Bronchial epithelial cell (primary cell): ENCODE results near the gene ATP2B2. TPM values are rescaled to one million over a fixed set of nuclear protein-coding genes. Genes with fewer than 3 reads are reported as not detected.

ENCODE experiments used
- DNase-seq: peaks from one replicate; pipeline ENCODE4 v3.0.0-alpha.2; 2010; ENCODE audit warnings: low read depth
- FAIRE-seq: peaks from 2 replicates; lab custom pipeline; 2011; peaks lifted over from hg19 to GRCh38; lab: Jason Lieb, UNC
- H3K27me3 ChIP-seq: 2 replicates; pipeline ENCODE4 v1.5.1; 2011; ENCODE audit warnings: low read length; ENCODE audit not compliant: control insufficient read depth, insufficient read depth
- H3K36me3 ChIP-seq: 2 replicates; pipeline ENCODE4 v1.5.1; 2011; ENCODE audit warnings: low read length; ENCODE audit not compliant: control insufficient read depth, insufficient read depth
- H3K4me3 ChIP-seq: 2 replicates; pipeline ENCODE4 v1.5.1; 2011; ENCODE audit warnings: mild to moderate bottlenecking, low read depth, low read length, control low read depth
- CTCF ChIP-seq: IDR thresholded peaks from 2 replicates; pipeline ENCODE4 v1.5.1; 2011; ENCODE audit warnings: mild to moderate bottlenecking, moderate library complexity, low read length, control low read depth, inconsistent platforms; ENCODE audit not compliant: insufficient read depth, severe bottlenecking
- total RNA-seq: library from RNA; depleted of rRNA; stranded (reverse); fragments of >200 nt; gene quantifications from 2 replicates; pipeline ENCODE4 v1.2.1, GENCODE V29; 2014

ATP2B2 gene
- total RNA-seq, 1 donor from 2014 or later: not detected

DNA sequence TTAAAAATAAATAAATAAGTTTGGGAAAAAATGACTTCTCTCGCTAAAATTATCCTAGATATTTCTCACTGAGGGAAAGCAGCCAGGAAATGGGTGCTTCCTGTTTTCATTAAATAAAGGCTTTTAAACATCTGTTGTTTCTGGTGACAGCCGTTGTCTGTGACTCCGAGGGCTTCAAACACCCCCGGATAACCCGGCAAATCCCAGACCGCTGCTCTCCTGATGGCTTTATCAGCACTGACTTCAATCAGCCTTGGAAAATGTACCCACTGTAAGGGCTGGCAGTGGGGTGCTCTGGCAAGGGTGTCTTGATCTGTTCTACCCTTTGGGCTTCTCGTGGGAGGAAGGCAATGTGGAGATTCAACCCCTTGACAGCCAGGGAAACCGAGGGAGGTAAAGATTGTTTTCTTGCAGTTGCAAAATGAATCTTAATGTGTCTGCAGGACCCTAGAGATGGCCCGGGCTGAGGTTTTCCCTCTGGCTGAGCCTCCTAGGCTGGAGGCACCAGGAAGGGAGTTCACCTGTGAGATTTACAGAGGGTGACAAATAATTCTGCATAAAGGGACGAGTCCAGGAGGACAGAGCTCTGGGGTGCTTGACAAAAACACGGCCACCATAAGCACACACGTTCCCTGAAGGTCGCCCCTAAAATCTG is 150.9 kb downstream of the ATP2B2 start:
- Histone ChIP-seq H3K36me3 (no peaks in the 10 kb centered on the region), H3K4me3 (no peak overlapping the region), H3K27me3 (no peaks in the 10 kb centered on the region)
- DNase-seq: no peak
- FAIRE-seq: peak; percentile 43
- no peak for TF ChIP-seq CTCF

DNA sequence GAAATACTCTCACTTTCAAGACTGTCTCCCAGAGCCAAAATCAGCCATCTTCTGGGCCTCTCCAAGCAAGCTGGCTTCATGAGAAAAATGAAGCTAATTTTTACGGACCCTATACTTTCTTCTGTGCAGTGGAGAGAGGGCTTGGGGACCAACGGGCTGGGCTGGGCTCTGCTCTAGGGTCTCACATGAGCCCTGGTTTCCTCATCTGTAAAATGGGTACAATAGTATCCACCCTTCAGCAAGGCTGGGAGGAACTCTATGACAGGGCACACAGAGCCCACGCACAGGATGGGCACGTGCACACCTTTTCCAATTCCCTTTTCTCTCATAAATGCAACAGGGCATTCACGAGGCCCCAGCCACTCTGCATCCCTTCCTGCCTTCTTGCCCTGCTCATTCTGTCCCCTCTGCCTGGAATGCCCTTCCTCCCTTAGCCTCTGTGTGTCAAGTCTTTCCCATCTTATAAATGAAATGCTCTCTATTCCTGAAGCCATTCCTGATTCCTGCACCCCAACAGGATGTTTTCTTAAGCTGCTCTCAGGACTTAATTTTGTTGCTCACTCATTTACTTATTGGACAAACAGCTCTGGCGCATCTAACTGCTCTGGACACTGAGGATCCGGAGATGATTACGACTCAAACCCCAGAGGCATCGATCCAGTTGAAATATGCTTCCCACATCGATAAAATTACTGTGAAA is 151.6 kb downstream of the ATP2B2 start:
- Histone ChIP-seq H3K27me3 (no peaks in the 10 kb centered on the region), H3K36me3 (no peaks in the 10 kb centered on the region), H3K4me3 (no peak overlapping the region)
- DNase-seq: no peak
- no peak for FAIRE-seq
- no peak for TF ChIP-seq CTCF

- no peak for TF ChIP-seq CTCF
- no peak for FAIRE-seq
- Histone ChIP-seq H3K36me3 (no peaks in the 10 kb centered on the region), H3K4me3 (no peak overlapping the region), H3K27me3 (no peaks in the 10 kb centered on the region)
- DNase-seq: no peak
Observed at GRCh38 chr3:10353160-10353559, 152.2 kb downstream of the ATP2B2 start.

DNA sequence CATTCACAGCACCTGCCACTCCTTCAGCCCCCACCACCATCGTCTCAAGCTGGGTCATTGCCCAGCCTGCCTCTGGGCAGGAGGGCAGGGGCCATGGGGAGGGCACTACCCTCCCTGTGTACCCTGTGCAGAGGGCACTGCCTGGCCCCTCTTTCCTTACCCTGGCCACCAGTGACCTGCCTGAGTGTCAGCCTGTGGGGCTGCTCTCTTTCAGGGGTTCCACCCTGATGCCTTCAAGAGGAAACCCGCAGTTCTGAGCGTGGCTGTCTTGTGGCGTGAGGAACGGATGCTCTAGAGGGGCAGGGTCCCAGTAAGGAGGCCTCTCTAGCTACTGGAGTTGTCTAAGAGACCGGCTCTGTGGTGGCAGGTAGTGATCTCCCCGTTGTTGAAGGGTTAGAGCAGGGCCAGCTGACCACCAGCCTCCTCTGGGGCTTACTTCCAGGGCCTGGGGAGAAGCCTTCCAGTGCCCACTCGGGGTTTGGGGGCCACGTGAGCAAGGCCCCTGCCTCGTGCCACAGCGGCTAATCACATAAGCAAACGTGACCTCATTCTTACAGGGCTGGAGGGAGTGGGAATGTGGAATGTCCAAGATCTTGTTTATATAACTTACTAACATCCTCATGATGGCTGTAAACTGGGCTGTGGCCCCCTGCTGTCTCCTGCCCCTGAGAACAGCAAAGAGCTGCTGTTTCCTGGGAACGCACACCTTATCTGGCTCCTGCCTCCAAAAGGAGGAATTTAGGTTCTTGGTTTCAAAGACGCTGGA is 153.1 kb downstream of the ATP2B2 start:
- Histone ChIP-seq H3K27me3 (no peaks in the 10 kb centered on the region), H3K4me3 (no peak overlapping the region), H3K36me3 (no peaks in the 10 kb centered on the region)
- DNase-seq (peak; percentile 30), FAIRE-seq (no peak)
- no peak for TF ChIP-seq CTCF

DNA sequence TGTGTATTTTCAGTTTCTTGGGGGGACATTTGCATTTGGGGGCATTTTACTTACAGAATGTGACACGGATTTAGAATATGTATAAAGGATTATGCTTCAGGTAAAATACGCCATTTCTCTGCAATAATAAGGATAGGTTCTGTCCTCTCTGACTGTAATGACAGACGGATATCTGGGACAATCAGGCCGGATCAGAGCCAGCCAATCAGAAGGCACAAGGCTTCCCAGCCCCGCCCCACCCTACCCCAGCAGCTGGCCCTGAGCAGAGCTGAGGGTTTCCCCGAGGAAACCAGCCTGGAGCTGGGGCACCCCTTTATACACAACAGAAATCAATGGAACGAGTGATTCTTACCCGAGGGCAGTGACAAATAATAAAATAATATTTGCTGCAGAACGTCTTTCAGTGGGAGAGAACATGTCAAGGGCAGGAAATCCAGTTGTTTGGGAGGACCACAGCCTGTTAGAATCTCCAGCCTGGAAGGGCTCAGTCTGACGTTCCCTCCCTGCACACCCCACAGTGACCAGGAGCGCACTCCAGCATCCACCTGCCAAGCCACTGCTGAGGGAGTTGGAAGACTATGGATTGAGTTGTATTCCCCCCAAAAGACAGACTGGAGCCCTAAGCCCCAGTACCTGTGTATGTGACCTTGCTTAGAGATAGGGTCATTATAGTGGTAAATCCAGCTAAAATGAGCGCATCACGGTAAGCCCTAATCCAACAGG is 154.2 kb downstream of the ATP2B2 start:
- no peak for TF ChIP-seq CTCF
- no peak for DNase-seq
- no peak overlapping the region for H3K4me3 ChIP-seq
- H3K36me3 ChIP-seq: no peaks in the 10 kb centered on the region
- H3K27me3 ChIP-seq: no peaks in the 10 kb centered on the region
- peak; percentile 36 for FAIRE-seq
